HUES48 (cell line): ENCODE measurements around the gene AAGAB.

Experiments used
- H3K27ac ChIP-seq: one replicate; pipeline ENCODE4 v1.7.0; 2013; ENCODE audit warnings: low read depth, low read length, inconsistent platforms
- H3K27me3 ChIP-seq: 2 replicates; pipeline ENCODE4 v1.6.1; 2013; ENCODE audit warnings: mild to moderate bottlenecking, low read length; ENCODE audit not compliant: control insufficient read depth, insufficient read depth
- H3K36me3 ChIP-seq: 2 replicates; pipeline ENCODE4 v1.6.1; 2013; ENCODE audit warnings: low read length; ENCODE audit not compliant: control insufficient read depth, insufficient read depth
- H3K4me1 ChIP-seq: 2 replicates; pipeline ENCODE4 v1.6.1; 2013; ENCODE audit warnings: mild to moderate bottlenecking, low read length; ENCODE audit not compliant: control insufficient read depth, insufficient read depth
- H3K4me3 ChIP-seq: 2 replicates; pipeline ENCODE4 v1.5.1; 2013; ENCODE audit warnings: mild to moderate bottlenecking, low read depth, low read length
- H3K9ac ChIP-seq: 2 replicates; pipeline ENCODE4 v1.6.1; 2013; ENCODE audit warnings: mild to moderate bottlenecking, low read depth, low read length, moderate library complexity
- H3K9me3 ChIP-seq: 2 replicates; pipeline ENCODE4 v1.6.1; 2013; ENCODE audit warnings: low read length; ENCODE audit not compliant: control insufficient read depth, insufficient read depth

Gene AAGAB

GRCh38 chr15:67196222-67196621 lies 58.2 kb downstream of the AAGAB start:
- H3K4me1 ChIP-seq, result peaks cover 15% of the 10 kb centered on the region
- H3K4me3 ChIP-seq, result no peak overlapping the region
- H3K9me3 ChIP-seq, result no peaks in the 10 kb centered on the region
- H3K27ac ChIP-seq, result no peak overlapping the region
- H3K27me3 ChIP-seq, result no peaks in the 10 kb centered on the region
- H3K9ac ChIP-seq, result no peak overlapping the region
- peaks cover 28% of the 10 kb centered on the region for H3K36me3 ChIP-seq

DNA sequence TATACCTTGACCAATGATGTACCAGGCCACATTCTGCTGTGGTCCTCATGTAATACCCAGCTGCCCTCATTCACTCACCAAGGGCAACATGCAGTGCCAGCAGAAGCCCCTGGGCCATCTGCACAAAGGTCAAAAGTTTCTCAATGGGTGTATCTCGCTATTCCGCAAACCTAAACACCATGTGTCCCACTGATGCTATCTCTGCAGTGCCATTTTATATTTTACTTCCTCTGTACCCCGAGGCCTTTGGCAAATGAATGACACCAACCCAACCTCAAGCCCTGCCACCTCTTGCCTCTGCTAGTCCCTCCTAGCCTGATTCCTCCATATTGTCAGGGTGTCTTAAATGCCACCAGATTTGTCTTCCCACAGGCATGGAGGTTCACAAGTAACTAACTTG lies 59.2 kb downstream of the AAGAB start:
- H3K36me3 ChIP-seq, result peaks cover 32% of the 10 kb centered on the region
- H3K4me1 ChIP-seq, result peaks cover 15% of the 10 kb centered on the region
- H3K27ac ChIP-seq, result no peak overlapping the region
- H3K9me3 ChIP-seq, result no peaks in the 10 kb centered on the region
- no peak overlapping the region for H3K4me3 ChIP-seq
- no peak overlapping the region for H3K9ac ChIP-seq
- H3K27me3 ChIP-seq, result no peaks in the 10 kb centered on the region

GRCh38 chr15:67194171-67195114 lies 60.0 kb downstream of the AAGAB start:
- Histone ChIP-seq H3K4me3 (no peak overlapping the region), H3K9me3 (no peaks in the 10 kb centered on the region), H3K9ac (no peak overlapping the region), H3K27ac (no peak overlapping the region), H3K4me1 (peaks cover 7% of the 10 kb centered on the region), H3K27me3 (no peaks in the 10 kb centered on the region), H3K36me3 (peaks cover 33% of the 10 kb centered on the region)

GRCh38 chr15:67193223-67193990 lies 61.1 kb downstream of the AAGAB start:
- Histone ChIP-seq H3K4me3 (no peak overlapping the region), H3K9me3 (no peaks in the 10 kb centered on the region), H3K27me3 (no peaks in the 10 kb centered on the region), H3K27ac (no peak overlapping the region), H3K9ac (no peak overlapping the region), H3K4me1 (no peaks in the 10 kb centered on the region), H3K36me3 (peaks cover 40% of the 10 kb centered on the region)

GRCh38 chr15:67192185-67192820 lies 62.2 kb downstream of the AAGAB start:
- no peaks in the 10 kb centered on the region for H3K27me3 ChIP-seq
- no peak overlapping the region for H3K9ac ChIP-seq
- H3K4me1 ChIP-seq, result no peaks in the 10 kb centered on the region
- no peak overlapping the region for H3K27ac ChIP-seq
- no peak overlapping the region for H3K4me3 ChIP-seq
- H3K36me3 ChIP-seq, result peaks cover 45% of the 10 kb centered on the region
- H3K9me3 ChIP-seq, result no peaks in the 10 kb centered on the region

DNA sequence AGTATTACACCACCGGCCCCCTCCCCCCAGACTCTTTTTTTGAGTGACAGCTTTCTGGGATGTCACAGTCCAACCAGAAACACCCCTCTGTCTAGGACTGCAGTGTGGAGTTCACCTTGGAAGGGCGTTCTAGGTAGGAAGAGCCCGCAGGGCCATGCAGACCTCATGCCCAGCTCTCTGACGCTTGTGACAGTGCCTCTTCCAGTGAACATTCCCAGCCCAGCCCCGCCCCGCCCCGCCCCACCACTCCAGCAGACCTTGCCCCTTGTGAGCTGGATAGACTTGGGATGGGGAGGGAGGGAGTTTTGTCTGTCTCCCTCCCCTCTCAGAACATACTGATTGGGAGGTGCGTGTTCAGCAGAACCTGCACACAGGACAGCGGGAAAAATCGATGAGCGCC lies 63.6 kb downstream of the AAGAB start:
- no peaks in the 10 kb centered on the region for H3K27me3 ChIP-seq
- H3K27ac ChIP-seq, result no peak overlapping the region
- peaks cover 55% of the 10 kb centered on the region for H3K36me3 ChIP-seq
- H3K4me1 ChIP-seq, result no peaks in the 10 kb centered on the region
- H3K4me3 ChIP-seq, result no peak overlapping the region
- H3K9ac ChIP-seq, result no peak overlapping the region
- no peaks in the 10 kb centered on the region for H3K9me3 ChIP-seq

DNA sequence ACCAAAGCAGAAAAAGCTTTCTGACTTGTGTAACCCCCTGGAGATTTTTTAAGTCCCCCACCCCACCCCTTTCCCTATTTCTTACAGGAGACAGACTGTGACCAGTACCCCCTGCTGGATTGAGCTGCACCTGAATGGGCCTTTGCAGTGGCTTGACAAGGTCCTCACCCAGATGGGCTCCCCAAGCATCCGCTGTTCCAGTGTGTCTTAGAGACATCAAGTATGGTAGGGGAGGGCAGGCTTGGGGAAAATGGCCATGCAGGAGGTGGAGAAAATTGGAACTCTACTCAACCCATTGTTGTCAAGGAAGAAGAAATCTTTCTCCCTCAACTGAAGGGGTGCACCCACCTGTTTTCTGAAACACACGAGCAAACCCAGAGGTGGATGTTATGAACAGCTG lies 64.1 kb downstream of the AAGAB start:
- Histone ChIP-seq H3K27ac (no peak overlapping the region), H3K4me1 (no peaks in the 10 kb centered on the region), H3K9me3 (no peaks in the 10 kb centered on the region), H3K4me3 (no peak overlapping the region), H3K27me3 (no peaks in the 10 kb centered on the region), H3K9ac (no peak overlapping the region), H3K36me3 (peaks cover 55% of the 10 kb centered on the region)

GRCh38 chr15:67189326-67190051 lies 65.0 kb downstream of the AAGAB start:
- Histone ChIP-seq H3K9ac (no peak overlapping the region), H3K9me3 (no peaks in the 10 kb centered on the region), H3K27me3 (no peaks in the 10 kb centered on the region), H3K36me3 (peaks cover 59% of the 10 kb centered on the region), H3K4me3 (no peak overlapping the region), H3K4me1 (no peaks in the 10 kb centered on the region), H3K27ac (no peak overlapping the region)

- Histone ChIP-seq H3K4me1 (no peaks in the 10 kb centered on the region), H3K4me3 (no peak overlapping the region), H3K9me3 (no peaks in the 10 kb centered on the region), H3K27ac (no peak overlapping the region), H3K36me3 (peaks cover 55% of the 10 kb centered on the region), H3K27me3 (no peaks in the 10 kb centered on the region), H3K9ac (no peak overlapping the region)
Measured at GRCh38 chr15:67188551-67189218, 65.8 kb downstream of the AAGAB start.

DNA sequence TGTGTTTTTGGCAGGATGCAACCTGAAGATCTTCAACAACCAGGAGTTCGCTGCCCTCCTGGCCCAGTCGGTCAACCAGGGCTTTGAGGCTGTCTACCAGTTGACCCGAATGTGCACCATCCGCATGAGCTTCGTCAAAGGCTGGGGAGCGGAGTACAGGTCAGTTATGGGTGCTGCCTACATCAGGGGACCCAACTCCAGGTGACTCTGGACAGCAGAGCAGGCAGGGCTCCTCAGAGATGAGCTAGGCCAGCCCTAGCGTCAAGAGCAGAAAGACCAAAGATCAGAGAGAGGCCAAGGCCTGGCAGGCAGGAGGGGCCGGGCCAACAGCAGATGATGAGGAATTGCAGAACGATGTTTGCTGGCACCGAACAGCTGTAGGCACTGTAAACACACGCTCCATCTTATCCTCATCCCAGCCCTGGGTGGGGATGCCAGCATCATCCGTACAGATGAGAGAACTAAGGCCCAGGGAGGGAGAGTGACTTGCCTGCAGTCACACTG lies 67.1 kb downstream of the AAGAB start:
- H3K9ac ChIP-seq, result no peak overlapping the region
- H3K36me3 ChIP-seq, result peaks cover 55% of the 10 kb centered on the region
- no peaks in the 10 kb centered on the region for H3K27me3 ChIP-seq
- no peaks in the 10 kb centered on the region for H3K9me3 ChIP-seq
- H3K4me3 ChIP-seq, result no peak overlapping the region
- H3K4me1 ChIP-seq, result no peaks in the 10 kb centered on the region
- no peak overlapping the region for H3K27ac ChIP-seq
